NOMO-1 (cell line): ENCODE data around the gene GEMIN5.

Source experiments
- DNase-seq, 2 experiments: peaks; one replicate each; lab custom pipeline; 2025; ENCODE audit not compliant: unreplicated experiment in 2 of 2; lab: John Stamatoyannopoulos, UW

The GEMIN5 gene

GRCh38 chr5:154850255-154851062 is 87.6 kb downstream of the GEMIN5 start, which contains the start of gene FAXDC2:
FAXDC2 (minus strand) TSS chr5:154850603; CDS start chr5:154838178, 12,425 bp downstream.
- no peak for DNase-seq

- DNase-seq = peak in 1 of 2 experiments; percentile 14
Observed at GRCh38 chr5:154849791-154850201, 88.2 kb downstream of the GEMIN5 start.

DNA sequence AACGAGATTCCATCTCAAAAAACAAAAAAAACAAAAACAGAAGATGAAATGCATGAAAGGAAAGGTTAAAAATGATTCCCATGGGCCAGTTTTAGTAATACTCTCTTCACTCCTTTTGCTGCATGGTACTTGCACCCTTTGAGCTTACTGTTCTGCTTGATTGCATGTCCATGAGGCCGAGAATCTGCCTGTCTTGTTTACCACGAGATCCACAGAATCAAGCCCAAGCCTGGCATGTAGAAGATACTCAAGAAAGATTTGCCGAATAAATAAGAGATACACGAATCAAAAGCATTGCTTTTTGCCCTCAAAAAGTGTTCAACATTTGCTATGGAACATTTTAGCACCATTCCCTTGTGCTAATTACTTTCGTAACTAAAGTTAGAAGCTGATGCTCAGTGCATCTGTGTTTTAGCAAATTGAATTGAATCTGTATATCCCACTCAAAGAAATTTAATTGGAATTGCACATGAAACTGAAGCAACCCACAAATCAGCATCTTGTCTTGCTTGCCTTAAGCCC is 88.7 kb downstream of the GEMIN5 start:
- no peak for DNase-seq

- DNase-seq = no peak
Observed at GRCh38 chr5:154844809-154845208, 93.2 kb downstream of the GEMIN5 start.

- no peak for DNase-seq
Observed at GRCh38 chr5:154842689-154843530, 95.1 kb downstream of the GEMIN5 start.

GRCh38 chr5:154841273-154841661 is 96.7 kb downstream of the GEMIN5 start:
- no peak for DNase-seq

DNA sequence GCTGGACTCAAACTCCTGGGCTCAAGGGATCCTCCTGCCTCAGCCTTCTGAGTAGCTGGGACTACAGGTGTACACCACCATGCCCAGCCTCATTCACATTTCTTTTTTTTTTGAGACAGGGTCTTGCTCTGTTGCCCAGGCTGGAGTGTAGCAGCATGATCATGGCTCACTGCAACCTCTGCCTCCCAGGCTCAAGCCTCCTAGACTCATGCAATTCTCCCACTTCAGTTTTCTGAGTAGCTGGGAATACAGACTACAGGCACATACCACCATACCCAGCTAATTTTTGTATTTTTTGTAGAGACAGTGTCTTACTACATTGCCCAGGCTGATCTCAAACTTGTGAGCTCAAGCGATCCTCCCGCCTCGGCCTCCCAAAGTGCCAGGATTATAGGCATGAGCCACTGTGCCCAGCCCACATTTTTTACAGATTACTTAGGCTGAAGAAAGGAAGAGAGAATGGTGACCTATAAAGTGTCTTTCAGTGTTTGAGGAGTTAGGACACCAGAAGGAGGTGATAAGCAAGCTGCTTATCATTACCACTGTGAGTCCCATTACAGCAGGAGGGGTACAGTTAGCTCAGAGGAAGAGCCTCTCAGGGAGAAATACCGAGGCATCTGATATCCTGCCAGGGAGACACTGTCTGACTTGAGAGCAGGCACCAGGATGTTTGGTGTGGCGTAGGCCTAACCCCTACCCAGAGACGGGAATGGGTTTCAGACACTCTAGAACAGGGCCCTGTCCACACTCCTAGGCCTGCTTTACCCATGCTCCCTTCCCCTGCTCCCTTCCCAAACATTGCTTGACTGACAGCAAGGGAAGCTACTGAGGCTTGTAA is 97.4 kb downstream of the GEMIN5 start:
- no peak for DNase-seq
